BLaER1 (cell line): ENCODE results near the gene TPTE2.
"Not testable (repeated sequence)": the region's sequence is repeated elsewhere in the genome, so short reads cannot be mapped to it uniquely, and the experiment has no call there.

Experiments
- H3K27ac ChIP-seq: shearing (Covaris generic); formaldehyde crosslinking; 2 replicates; pipeline ENCODE4 v1.8.1; 2022
- H3K27me3 ChIP-seq: shearing (Covaris generic); formaldehyde crosslinking; 2 replicates; pipeline ENCODE4 v1.8.1; 2022
- H3K36me3 ChIP-seq: shearing (Covaris generic); formaldehyde crosslinking; 2 replicates; pipeline ENCODE4 v1.8.1; 2022
- H3K4me1 ChIP-seq: shearing (Covaris generic); formaldehyde crosslinking; 2 replicates; pipeline ENCODE4 v1.8.1; 2022
- H3K4me2 ChIP-seq: shearing (Covaris generic); formaldehyde crosslinking; 2 replicates; pipeline ENCODE4 v1.8.1; 2022
- H3K4me3 ChIP-seq: shearing (Covaris generic); formaldehyde crosslinking; 2 replicates; pipeline ENCODE4 v1.8.1; 2022
- H3K9ac ChIP-seq: shearing (Covaris generic); formaldehyde crosslinking; 2 replicates; pipeline ENCODE4 v1.8.1; 2022
- H3K9me3 ChIP-seq: shearing (Covaris generic); formaldehyde crosslinking; 2 replicates; pipeline ENCODE4 v1.8.1; 2022
- H4K20me1 ChIP-seq: shearing (Covaris generic); formaldehyde crosslinking; 2 replicates; pipeline ENCODE4 v1.8.1; 2022
- Cebpa-rat ChIP-seq: shearing (Covaris generic); IDR thresholded peaks from 2 replicates; pipeline ENCODE4 v1.8.1; 2022

TPTE2 gene

DNA sequence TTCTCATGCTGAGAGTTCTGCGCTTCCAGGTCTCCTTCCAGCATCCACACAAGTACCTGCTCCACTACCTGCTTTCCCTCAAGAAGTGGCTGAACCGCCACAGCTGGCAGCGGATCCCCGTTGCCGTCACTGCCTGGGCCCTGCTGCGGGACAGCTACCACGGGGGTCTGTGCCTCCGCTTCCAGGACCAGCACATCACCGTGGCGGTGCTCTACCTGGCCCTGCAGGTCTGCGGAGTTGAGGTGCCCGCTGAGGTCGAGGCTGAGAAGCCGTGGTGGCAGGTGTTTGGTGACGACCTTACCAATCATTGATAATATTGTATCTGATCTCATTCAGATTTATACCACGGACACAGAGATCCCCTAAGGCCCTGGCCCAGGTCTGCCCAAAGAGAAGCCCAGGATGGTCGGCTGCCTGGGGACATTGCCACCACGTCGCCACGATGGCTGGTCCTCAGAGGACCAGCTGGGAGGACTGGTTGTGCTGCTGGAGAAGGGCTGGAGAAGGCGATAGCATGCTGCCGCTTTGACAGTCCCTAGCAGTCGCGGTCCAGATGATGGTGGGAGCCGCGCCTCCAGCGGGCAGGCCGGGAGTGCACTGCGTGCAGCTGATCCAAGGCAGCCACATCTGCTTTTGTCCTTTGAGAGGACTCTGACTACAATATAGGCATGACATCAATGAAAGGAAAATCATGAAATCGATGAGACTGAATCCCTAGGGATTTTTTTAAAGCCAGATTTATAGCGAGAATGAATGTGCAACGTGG lies 178.4 kb downstream of the TPTE2 start:
- H4K20me1 ChIP-seq, H3K4me1 ChIP-seq, H3K36me3 ChIP-seq, H3K27me3 ChIP-seq, H3K9me3 ChIP-seq, H3K27ac ChIP-seq, H3K4me3 ChIP-seq, H3K4me2 ChIP-seq, H3K9ac ChIP-seq: not testable (repeated sequence)

GRCh38 chr13:19382111-19382510 lies 179.2 kb downstream of the TPTE2 start:
- Histone ChIP-seq H3K27me3 (no peaks in the 10 kb centered on the region), H3K9me3 (peaks cover 4% of the 10 kb centered on the region; the same call in 1 of the 2 replicates), H3K4me1 (no peaks in the 10 kb centered on the region)

More at GRCh38 chr13:19382111-19382510, 179.2 kb downstream of the TPTE2 start:
- H4K20me1 ChIP-seq: no peaks in the 10 kb centered on the region
- no peak overlapping the region for H3K4me2 ChIP-seq
- no peak for TF ChIP-seq Cebpa-rat
- no peak overlapping the region for H3K9ac ChIP-seq
- H3K4me3 ChIP-seq: no peak overlapping the region
- H3K36me3 ChIP-seq: no peaks in the 10 kb centered on the region
- H3K27ac ChIP-seq: no peak overlapping the region
